NCI-H446 treated with DMSO at 0.1 percent for 48 hours (cell line): ENCODE data around the gene DNAH8.

Source experiments
- DNase-seq: peaks from one replicate; lab custom pipeline; 2025; lab: John Stamatoyannopoulos, UW

The DNAH8 gene

DNA sequence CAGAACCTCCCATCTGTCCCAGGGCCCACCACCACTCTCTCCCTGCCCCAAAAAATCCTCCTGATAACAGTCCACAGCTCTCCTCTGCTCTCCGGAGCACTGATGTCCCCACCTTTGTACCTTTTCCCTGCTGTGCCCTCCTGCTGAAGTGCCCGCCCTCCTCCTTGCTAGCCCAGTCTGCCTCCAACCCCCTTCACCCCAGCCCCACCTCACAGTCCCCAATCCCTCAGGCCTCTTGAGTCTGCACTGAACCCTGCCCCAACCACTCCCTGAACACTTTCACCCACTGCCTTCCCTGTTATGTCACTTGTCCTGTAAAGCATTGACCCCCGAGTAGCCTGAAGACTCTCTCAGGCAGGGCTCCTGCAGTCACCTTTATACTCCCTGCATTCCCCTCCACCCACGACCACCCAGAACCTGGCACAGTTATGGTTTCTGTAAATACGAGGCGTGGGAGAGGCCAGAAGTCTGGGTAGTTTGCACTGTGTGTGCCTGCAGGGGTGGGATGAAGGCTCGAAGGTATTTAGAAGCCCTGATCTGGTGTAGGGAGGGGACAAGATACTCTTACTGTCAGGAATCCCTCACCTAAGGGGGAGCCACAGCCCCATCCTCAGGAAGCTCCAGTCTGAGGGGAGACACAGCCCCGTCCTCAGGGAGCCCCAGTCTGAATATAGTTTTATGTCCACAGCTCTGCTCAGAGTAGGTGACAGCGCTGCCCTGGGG is 338.9 kb downstream of the DNAH8 start:
- no peak for DNase-seq

- DNase-seq = no peak
These were observed 339.5 kb downstream of the DNAH8 start for GRCh38 chr6:39054577-39055142.

- no peak for DNase-seq
These were observed 340.6 kb downstream of the DNAH8 start for GRCh38 chr6:39055661-39056060.

DNA sequence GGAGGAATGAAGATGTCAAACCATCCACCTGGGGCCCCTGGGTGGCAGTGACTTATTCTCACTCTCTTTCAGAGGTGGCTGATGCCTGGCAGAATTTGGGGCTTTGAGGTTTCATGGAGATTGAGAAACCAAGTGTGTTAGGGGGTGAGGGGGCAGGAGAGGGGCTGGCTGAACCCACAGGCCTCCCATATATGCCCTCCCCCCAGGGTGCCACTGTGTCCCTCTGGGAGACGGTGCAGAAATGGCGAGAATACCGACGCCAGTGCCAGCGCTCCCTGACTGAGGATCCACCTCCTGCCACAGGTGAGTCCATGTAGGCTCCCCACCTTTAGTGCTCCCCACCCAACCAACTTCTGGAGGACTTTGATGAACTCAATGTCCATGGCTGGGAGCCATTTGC is 341.1 kb downstream of the DNAH8 start:
- DNase-seq = no peak

- no peak for DNase-seq
These were observed 341.6 kb downstream of the DNAH8 start for GRCh38 chr6:39056681-39057080.

DNA sequence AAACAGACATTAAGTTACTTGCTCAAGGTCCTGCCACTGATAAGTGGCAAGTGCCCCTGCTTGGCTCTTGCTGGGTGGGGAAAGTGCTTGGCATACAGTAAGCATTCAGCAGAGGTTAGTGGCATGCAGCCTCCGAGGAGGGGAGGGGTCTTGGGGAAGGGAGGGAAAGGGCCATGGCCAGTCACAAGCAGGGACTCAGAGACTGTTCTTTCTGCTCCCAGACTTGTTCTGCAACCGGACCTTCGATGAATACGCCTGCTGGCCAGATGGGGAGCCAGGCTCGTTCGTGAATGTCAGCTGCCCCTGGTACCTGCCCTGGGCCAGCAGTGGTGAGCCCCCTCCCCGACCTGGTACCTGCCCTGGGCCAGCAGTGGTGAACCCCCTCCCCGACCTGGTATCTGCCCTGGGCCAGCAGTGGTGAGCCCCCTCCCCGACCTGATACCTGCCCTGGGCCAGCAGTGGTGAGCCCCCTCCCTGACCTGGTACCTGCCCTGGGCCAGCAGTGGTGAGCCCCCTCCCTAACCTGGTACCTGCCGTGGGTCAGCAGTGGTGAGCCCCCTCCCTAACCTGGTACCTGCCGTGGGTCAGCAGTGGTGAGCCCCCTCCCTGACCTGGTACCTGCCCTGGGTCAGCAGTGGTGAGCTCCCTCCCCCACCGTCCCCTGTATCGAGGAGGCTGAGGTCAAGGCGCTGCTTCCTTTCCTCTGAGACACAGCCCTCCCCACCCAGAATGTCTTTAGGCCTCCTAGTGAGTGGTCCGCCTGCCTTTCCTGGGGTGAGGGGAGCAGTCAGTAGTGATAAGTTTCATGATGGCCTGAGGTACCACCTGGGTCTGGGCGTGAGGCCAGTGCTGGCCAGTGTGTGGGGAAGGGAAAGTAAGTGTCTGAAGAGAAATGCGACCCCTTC is 342.4 kb downstream of the DNAH8 start:
- no peak for DNase-seq

GRCh38 chr6:39058471-39059147 is 343.5 kb downstream of the DNAH8 start:
- DNase-seq = no peak

DNA sequence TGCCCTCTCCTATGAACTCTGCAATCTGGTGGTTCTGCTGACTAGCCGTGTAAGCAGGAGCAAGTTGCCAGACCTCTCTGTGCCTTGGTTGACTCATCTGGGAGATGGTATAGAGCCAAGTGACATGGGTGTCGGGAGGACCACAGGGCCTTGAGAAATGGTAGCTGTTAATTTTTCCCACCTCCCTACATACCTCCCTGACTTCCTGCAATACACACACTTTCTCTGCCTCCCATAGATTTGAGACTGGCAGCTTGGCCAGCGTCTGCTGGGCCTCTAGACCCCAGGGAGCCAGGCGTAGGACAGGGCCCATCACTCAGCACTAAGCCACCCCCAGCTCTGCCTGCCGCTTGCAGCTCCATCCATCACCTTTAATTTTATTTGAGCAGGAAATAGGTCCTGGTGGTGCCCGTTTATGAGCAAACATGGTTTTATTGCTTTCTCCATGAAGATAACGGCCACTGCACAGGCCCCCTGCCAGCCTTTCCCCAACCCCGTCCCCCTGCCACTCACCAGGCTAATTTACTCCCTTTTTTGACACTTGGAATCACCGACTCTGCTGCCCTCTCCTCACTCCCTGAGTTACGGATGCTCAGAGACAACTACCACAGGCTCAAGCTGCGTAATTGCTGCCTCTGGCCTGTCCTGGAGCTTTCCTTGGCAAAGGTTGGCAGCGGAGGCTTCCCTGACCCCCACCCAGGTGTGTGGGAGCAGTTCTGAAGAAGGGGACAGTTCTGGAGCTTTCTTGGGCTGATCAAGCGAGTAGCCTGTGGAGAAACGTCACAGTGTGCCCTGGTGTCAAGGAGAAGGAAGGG is 344.6 kb downstream of the DNAH8 start:
- DNase-seq = no peak

DNA sequence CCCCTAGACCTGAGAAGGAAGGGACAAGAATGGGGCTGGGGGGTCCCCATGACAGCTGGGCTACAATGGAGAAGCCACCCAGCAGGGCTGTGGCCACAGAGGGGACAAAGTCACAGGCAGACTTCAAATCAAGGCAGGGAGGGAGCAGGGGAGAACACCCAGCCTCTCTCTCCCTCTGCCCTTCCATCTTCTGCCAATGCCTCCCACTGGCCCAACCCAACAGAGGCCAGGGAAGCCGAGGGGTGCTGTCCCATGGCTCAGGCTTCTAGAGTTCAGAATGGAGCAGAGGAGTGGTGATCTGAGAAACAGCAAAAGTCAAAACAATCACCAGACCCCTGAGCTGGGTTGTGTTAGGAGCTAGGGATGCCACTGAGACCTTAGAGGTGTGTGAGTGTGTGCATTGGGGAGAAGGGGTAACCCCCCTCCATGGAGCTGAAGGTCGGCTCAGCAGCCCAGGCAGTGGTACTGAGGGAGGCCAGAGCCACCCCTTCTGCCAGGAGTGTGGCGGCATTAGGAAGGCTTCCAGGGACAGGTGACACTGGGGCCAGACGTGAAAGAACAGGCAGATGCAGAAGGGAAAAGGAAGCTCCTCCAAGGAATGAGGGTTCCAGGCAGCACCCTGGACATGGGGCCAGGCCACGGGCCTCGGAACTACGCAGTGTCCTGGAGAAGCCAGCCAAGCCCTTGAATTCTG is 345.5 kb downstream of the DNAH8 start:
- no peak for DNase-seq

GRCh38 chr6:39061182-39061581 is 346.1 kb downstream of the DNAH8 start:
- DNase-seq = no peak

DNA sequence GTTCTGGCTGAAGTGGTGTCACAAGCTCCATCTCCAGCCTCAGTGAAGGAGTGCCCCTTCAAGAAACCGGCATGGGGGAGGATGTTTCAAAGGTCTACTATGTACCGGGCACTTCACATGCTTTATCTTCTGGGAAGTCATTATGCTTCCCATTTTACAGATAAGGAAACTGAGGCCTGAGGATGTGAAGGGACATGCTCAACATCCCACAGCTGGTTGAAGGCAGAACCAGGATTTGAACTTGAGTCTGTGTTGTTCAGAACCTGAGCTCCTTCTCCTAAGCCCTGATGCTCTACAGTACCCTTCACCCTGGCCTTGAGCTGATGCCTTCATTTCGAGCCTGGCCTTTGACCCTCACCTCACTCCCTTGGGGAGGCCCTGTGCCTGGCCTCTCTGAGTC is 346.5 kb downstream of the DNAH8 start:
- DNase-seq = no peak

- DNase-seq = no peak
These were observed 347.1 kb downstream of the DNAH8 start for GRCh38 chr6:39062014-39062740.

DNA sequence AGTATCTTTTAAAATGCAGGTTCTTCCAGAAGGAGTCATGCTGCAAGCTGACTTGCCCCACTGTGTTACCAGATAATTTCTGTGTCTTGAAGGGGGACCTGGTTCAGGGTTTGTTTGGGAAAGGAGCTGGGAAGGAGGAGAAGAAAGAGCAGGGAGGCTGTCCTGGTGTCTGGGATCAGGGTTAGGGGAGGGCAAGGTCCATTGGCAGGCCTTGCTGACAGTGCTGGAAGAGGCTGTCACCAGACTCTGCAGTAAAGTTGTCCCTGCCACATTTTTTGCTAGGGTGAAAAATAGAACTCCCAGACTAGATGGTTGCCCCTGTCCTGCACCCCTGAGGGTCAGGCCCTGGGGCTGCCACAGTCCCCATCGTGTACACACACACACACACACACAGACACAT is 348.4 kb downstream of the DNAH8 start:
- no peak for DNase-seq

- DNase-seq = no peak
These were observed 350.4 kb downstream of the DNAH8 start for GRCh38 chr6:39065561-39065960.

DNA sequence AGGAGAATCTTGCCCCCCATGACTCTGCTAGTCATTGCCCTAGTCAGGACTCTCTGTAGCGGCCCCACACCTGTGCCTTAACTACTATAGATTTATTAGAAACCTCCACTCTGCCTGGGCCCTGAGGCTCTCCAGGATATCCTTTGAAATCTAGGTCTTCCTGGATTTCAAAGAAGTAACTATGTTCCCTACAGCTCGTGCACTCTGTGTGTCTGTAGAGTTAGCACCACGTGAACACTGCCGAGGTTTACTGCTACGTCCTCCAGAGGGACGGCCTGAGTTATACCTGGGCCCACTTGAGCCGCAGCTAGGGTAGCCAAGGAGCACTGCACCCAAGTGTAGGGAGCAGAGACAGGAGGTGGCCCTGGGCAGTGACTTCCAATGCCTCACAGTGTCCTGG is 353.3 kb downstream of the DNAH8 start:
- no peak for DNase-seq

GRCh38 chr6:39072830-39073229 is 357.7 kb downstream of the DNAH8 start:
- DNase-seq = no peak

DNA sequence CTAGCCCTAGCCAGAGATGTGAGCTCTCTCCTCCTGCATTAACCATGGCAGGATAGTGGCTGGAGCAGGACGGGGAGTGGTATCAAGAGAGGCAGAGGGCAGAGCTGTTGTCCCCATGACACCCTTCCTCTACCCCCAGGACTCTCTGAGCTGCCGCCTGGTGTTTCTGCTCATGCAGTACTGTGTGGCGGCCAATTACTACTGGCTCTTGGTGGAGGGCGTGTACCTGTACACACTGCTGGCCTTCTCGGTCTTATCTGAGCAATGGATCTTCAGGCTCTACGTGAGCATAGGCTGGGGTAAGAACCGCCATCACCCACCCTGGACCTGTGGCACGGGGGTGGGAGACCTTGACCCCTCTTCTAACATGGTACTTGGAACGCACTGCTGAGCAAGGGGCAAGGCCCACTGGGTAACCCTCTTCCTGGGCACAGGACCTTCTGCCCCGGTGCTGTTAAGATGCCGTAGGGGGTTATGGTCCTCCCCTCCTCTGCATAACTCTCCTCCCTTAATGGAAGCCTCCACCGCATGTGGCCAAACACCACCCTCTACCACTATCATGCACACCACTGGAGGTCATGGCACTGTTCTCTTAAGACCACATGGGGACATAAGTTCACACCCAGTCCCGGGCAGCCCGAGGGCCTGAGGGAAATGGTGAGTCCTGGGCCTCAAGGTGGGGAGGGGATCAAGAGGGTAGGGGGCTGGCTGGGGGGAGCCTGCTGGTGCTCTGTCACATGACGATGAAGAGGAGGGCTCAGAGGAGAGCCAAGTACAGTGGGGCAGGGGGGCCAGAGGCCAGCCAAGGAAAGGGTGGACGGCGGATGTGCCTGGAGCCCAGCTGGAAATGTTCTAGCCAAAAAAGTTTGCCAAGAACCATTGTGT is 358.6 kb downstream of the DNAH8 start:
- DNase-seq = no peak

GRCh38 chr6:39074486-39074885 is 359.4 kb downstream of the DNAH8 start:
- no peak for DNase-seq

GRCh38 chr6:39075010-39075686 is 360.0 kb downstream of the DNAH8 start:
- no peak for DNase-seq
